Lung (tissue), 12 donors: ENCODE results near the gene PAPLN. TPM values are rescaled to one million over a fixed set of nuclear protein-coding genes. Genes with fewer than 3 reads are reported as not detected.

ENCODE experiments used
- ATAC-seq: fragments of 200-7000 bp; cut with Tn5 transposase; one replicate; pipeline ENCODE4 v1.9.1; 2020; ENCODE audit warnings: moderate number of reproducible peaks; ENCODE audit not compliant: insufficient read depth, low FRiP score
- DNase-seq, 3 donors: peaks; one replicate each; pipeline ENCODE4 v3.0.0-alpha.2; 2013 to 2017
- H3K27ac ChIP-seq, 2 donors: one replicate each; pipeline ENCODE4 v1.5.1; 2013; ENCODE audit warnings: mild to moderate bottlenecking in 2 of 2, moderate library complexity in 2 of 2, control low read depth in 1 of 2, inconsistent platforms in 1 of 2, low read depth in 1 of 2, low read length in 1 of 2
- H3K27me3 ChIP-seq, 3 donors: one replicate each; pipeline ENCODE4 v1.5.1; 2013; ENCODE audit warnings: low read length in 2 of 3; ENCODE audit not compliant: control insufficient read depth in 3 of 3, insufficient read depth in 3 of 3
- H3K36me3 ChIP-seq, 4 donors: one replicate each; pipeline ENCODE4 v1.5.1; 2013; ENCODE audit warnings: low read length in 4 of 4, mild to moderate bottlenecking in 1 of 4, moderate library complexity in 1 of 4; ENCODE audit not compliant: control insufficient read depth in 4 of 4, insufficient read depth in 4 of 4
- H3K4me1 ChIP-seq, 5 donors: one replicate each; pipeline ENCODE4 v1.5.1; 2013; ENCODE audit warnings: low read length in 5 of 5, mild to moderate bottlenecking in 2 of 5, moderate library complexity in 1 of 5; ENCODE audit not compliant: control insufficient read depth in 5 of 5, insufficient read depth in 5 of 5
- H3K4me3 ChIP-seq: one replicate; pipeline ENCODE4 v1.5.1; 2013; ENCODE audit warnings: mild to moderate bottlenecking, control low read depth, moderate library complexity
- H3K9ac ChIP-seq, 2 donors: one replicate each; pipeline ENCODE4 v1.5.1; 2013; ENCODE audit warnings: low read length in 2 of 2, control low read depth in 1 of 2; ENCODE audit not compliant: insufficient read depth in 1 of 2
- H3K9me3 ChIP-seq, 4 donors: one replicate each; pipeline ENCODE4 v1.5.1; 2013; ENCODE audit warnings: low read length in 3 of 4, mild to moderate bottlenecking in 1 of 4, moderate library complexity in 1 of 4; ENCODE audit not compliant: control insufficient read depth in 4 of 4, insufficient read depth in 3 of 4
- CTCF ChIP-seq: IDR thresholded peaks from 2 replicates; pipeline ENCODE4 v1.5.1; 2012; ENCODE audit warnings: mild to moderate bottlenecking; ENCODE audit errors: control extremely low read depth, extremely low read depth
- WGBS, 2 donors: extraction: QIAGEN DNeasy Blood & Tissue Kit; methylation state at CpG; one replicate each; pipeline ENCODE4 v1.1.7; 2013; 5-methylcytosine and 5-hydroxymethylcytosine counted together
- polyA plus RNA-seq, 2 donors: library from polyadenylated mRNA; stranded (reverse); fragments of 200-250 nt; gene quantifications; one replicate each; pipeline ENCODE4 v1.2.1, GENCODE V29; 2013
- total RNA-seq, 2 donors: library from RNA; depleted of rRNA in 1 of 2; stranded (reverse); fragments of >200 nt in 1 of 2; gene quantifications; one replicate each; pipeline ENCODE4 v1.2.1, GENCODE V29; 2014 to 2021
- donor health status: control.
- donor health status: control.
- donor health status: Bipolar disorder and iron deficiency.
- donor health status: healthy.
- donor health status: DM: yes; HTN: yes; CAD: no.

PAPLN gene
- total and polyA plus RNA-seq, 4 donors: 2.9 to 18.0 (median 8.3) TPM

GRCh38 chr14:73236157-73236556 lies 1.1 kb upstream of the PAPLN start:
- Histone ChIP-seq H3K4me3 (no peak overlapping the region), H3K36me3 (no peaks in the 10 kb centered on the region), H3K4me1 (peaks cover 0 to 60% (median 24%) of the 10 kb centered on the region in 5 donors), H3K9ac (no peak overlapping the region), H3K27ac (no peak overlapping the region), H3K9me3 (peaks cover 0 to 2% (median 0%) of the 10 kb centered on the region in 4 donors), H3K27me3 (peaks cover 0 to 22% (median 16%) of the 10 kb centered on the region in 3 donors)
- TF ChIP-seq CTCF: no peak
- DNase-seq: no peak
- 48 to 73% methylated on average over 11 of the region's 11 CpGs for whole genome bisulfite sequencing, 2 donors
- no peak for ATAC-seq

- DNase-seq: no peak
- Histone ChIP-seq H3K27ac (no peak overlapping the region), H3K4me3 (no peak overlapping the region), H3K9ac (no peak overlapping the region), H3K36me3 (no peaks in the 10 kb centered on the region), H3K9me3 (peaks cover 0 to 2% (median 0%) of the 10 kb centered on the region in 4 donors), H3K27me3 (peaks cover 0 to 22% (median 16%) of the 10 kb centered on the region in 3 donors), H3K4me1 (peaks cover 0 to 60% (median 24%) of the 10 kb centered on the region in 5 donors)
- 43 to 67% methylated on average over 7 of the region's 7 CpGs for WGBS, 2 donors
- ATAC-seq: no peak
- TF ChIP-seq CTCF: no peak
These were observed 521 bp upstream of the PAPLN start for GRCh38 chr14:73236752-73237218.

- peak; percentile 42 for ATAC-seq
- Histone ChIP-seq H3K27me3 (peaks cover 0 to 22% (median 16%) of the 10 kb centered on the region in 3 donors), H3K36me3 (no peaks in the 10 kb centered on the region), H3K27ac (peak overlapping the region in 1 of 2 donors; percentile 47), H3K9me3 (peaks cover 0 to 2% (median 0%) of the 10 kb centered on the region in 4 donors), H3K9ac (no peak overlapping the region), H3K4me3 (peak overlapping the region; percentile 44), H3K4me1 (peaks cover 0 to 54% (median 22%) of the 10 kb centered on the region in 5 donors)
- no peak for DNase-seq
- 2 to 3% methylated on average over 55 to 73 of the region's 73 CpGs for WGBS, 2 donors
- TF ChIP-seq CTCF: no peak
These were observed 599 bp downstream of the PAPLN start for GRCh38 chr14:73237786-73238423.
